ENCODE results near the gene SNX9.

GRCh38 chr6:157800420-157801237 is 22.4 kb upstream of the SNX9 start:
- TF ChIP-seq IRF4 (IDR thresholded peaks at IDR 0.05; ENCODE audit: low read depth, low read length) (peak; percentile 97), RAD21 (IDR thresholded peaks at IDR 0.05; ENCODE audit: insufficient read depth, low read depth, low read length) (no peak), IKZF1 (conservative IDR thresholded peaks at IDR 0.05) (peak; percentile 93)
